Measurements from ENCODE around the gene TSC1. TPM values are rescaled to one million over a fixed set of nuclear protein-coding genes. Genes with fewer than 3 reads are reported as not detected.

The TSC1 gene
- total RNA-seq, 1 donor from 2014 or later = 20.8 TPM

- H3K4me3 ChIP-seq (ENCODE audit: low read depth, low read length) = no peak overlapping the region
- TF ChIP-seq CTCF (IDR thresholded peaks at IDR 0.05; ENCODE audit: insufficient read depth, low read length, severe bottlenecking) = no peak
- no peaks in the 10 kb centered on the region for H3K36me3 ChIP-seq (ENCODE audit: control insufficient read depth, insufficient read depth, low read length)
- FAIRE-seq (no peak), DNase-seq (ENCODE audit: low read depth) (no peak)
- H3K27me3 ChIP-seq (ENCODE audit: control insufficient read depth, insufficient read depth, low read length) = peaks cover 2% of the 10 kb centered on the region
Observed at GRCh38 chr9:132869266-132869665, 75.2 kb downstream of the TSC1 start.

DNA sequence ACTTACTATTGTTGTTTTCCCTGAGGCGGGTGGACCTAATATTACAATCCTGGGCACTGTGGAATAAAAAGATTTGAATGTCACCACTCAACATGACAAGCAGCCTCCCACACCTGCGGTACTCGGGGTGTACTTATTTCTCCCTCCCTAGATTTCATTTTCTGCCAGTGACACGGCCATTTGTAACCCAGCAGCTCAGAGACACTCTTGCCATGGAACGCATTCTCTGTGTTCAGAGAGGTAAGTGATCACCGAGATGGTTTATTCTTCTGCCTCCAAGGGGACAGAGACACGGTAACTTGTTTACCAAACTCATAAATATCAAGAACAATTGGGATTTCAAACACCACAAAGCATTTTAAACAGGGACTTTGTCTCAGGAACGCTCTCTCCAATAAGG is 77.5 kb downstream of the TSC1 start:
- TF ChIP-seq CTCF (IDR thresholded peaks at IDR 0.05; ENCODE audit: insufficient read depth, low read length, severe bottlenecking) = no peak
- Histone ChIP-seq H3K36me3 (ENCODE audit: control insufficient read depth, insufficient read depth, low read length) (no peaks in the 10 kb centered on the region), H3K27me3 (ENCODE audit: control insufficient read depth, insufficient read depth, low read length) (peaks cover 2% of the 10 kb centered on the region), H3K4me3 (ENCODE audit: low read depth, low read length) (no peak overlapping the region)
- no peak for FAIRE-seq
- no peak for DNase-seq (ENCODE audit: low read depth)

DNA sequence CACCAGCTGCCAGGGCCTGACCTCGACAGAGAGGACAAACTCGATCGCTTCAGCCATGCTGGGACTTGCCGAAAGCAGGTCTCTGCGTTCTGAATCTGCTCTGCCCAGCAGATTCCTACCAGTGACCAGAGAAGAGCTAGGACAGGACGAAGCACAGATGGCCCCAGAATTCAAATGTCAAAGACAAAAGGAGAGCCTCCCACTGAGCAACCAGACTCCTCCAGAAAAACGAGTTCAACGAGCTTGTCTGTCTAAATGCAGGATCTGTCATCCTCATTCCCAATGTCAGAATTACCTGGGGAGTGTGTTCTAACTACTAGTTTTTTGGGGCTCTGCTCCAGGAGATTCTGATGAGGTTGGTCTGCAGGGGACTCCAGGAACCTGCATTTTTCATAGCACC is 79.7 kb downstream of the TSC1 start:
- FAIRE-seq = no peak
- H3K4me3 ChIP-seq (ENCODE audit: low read depth, low read length) = no peak overlapping the region

DNA sequence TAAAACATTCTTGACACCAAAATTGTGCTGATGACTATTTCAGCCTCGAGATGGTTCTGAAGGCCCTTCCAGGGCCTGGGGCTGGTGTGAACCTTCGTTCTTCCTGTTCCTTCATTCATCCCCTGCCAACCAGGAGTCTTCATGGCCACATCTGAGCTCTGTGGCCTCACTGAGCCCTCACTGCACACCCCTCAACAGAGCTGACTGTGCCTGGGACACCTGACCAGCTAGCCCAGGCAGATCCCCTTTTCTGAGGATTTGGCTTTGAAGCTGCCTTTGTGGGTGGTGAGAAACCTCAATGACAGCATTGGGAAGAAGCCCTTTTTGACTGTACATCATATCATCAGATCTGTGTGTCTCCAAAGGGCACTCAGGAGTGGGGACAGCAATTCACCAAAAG is 80.1 kb downstream of the TSC1 start:
- H3K27me3 ChIP-seq (ENCODE audit: control insufficient read depth, insufficient read depth, low read length) = peaks cover 4% of the 10 kb centered on the region
- FAIRE-seq (peak; percentile 90), DNase-seq (ENCODE audit: low read depth) (no peak)
- H3K4me3 ChIP-seq (ENCODE audit: low read depth, low read length) = no peak overlapping the region
- no peaks in the 10 kb centered on the region for H3K36me3 ChIP-seq (ENCODE audit: control insufficient read depth, insufficient read depth, low read length)
- TF ChIP-seq CTCF (IDR thresholded peaks at IDR 0.05; ENCODE audit: insufficient read depth, low read length, severe bottlenecking) = no peak

More for the DNA sequence above, 79.7 kb downstream of the TSC1 start:
- DNase-seq (ENCODE audit: low read depth) = no peak
- no peak for TF ChIP-seq CTCF (IDR thresholded peaks at IDR 0.05; ENCODE audit: insufficient read depth, low read length, severe bottlenecking)
- H3K36me3 ChIP-seq (ENCODE audit: control insufficient read depth, insufficient read depth, low read length) = no peaks in the 10 kb centered on the region
- peaks cover 4% of the 10 kb centered on the region for H3K27me3 ChIP-seq (ENCODE audit: control insufficient read depth, insufficient read depth, low read length)

- FAIRE-seq = no peak
- peaks cover 4% of the 10 kb centered on the region for H3K27me3 ChIP-seq (ENCODE audit: control insufficient read depth, insufficient read depth, low read length)
Observed at GRCh38 chr9:132863096-132863495, 81.3 kb downstream of the TSC1 start.

More at GRCh38 chr9:132863096-132863495, 81.3 kb downstream of the TSC1 start:
- no peak for TF ChIP-seq CTCF (IDR thresholded peaks at IDR 0.05; ENCODE audit: insufficient read depth, low read length, severe bottlenecking)
- DNase-seq (ENCODE audit: low read depth) = no peak
- Histone ChIP-seq H3K36me3 (ENCODE audit: control insufficient read depth, insufficient read depth, low read length) (no peaks in the 10 kb centered on the region), H3K4me3 (ENCODE audit: low read depth, low read length) (no peak overlapping the region)

Data from bronchial epithelial cell (primary cell).